ENCODE data around the gene ALKBH5.

ALKBH5 gene

GRCh38 chr17:18231164-18231563, 47.5 kb downstream of the ALKBH5 start:
- no peak for TF ChIP-seq CTCF (conservative IDR thresholded peaks at IDR 0.05; ENCODE audit: low read depth, low read length)
- no peak for DNase-seq (ENCODE audit: low read depth)
- H3K4me3 ChIP-seq (ENCODE audit: low read length) = no peak overlapping the region

- H3K4me3 ChIP-seq (ENCODE audit: low read length) = no peak overlapping the region
- TF ChIP-seq CTCF (conservative IDR thresholded peaks at IDR 0.05; ENCODE audit: low read depth, low read length) = no peak
- DNase-seq (ENCODE audit: low read depth) = no peak
These were observed 50.3 kb downstream of the ALKBH5 start for GRCh38 chr17:18233803-18234518.

GRCh38 chr17:18234853-18235380, 51.3 kb downstream of the ALKBH5 start:
- TF ChIP-seq CTCF (conservative IDR thresholded peaks at IDR 0.05; ENCODE audit: low read depth, low read length) = no peak
- no peak for DNase-seq (ENCODE audit: low read depth)
- H3K4me3 ChIP-seq (ENCODE audit: low read length) = no peak overlapping the region

- peak; percentile 63 for DNase-seq (ENCODE audit: low read depth)
- no peak for TF ChIP-seq CTCF (conservative IDR thresholded peaks at IDR 0.05; ENCODE audit: low read depth, low read length)
- no peak overlapping the region for H3K4me3 ChIP-seq (ENCODE audit: low read length)
These were observed 52.2 kb downstream of the ALKBH5 start for GRCh38 chr17:18235743-18236256.

GRCh38 chr17:18236494-18236893, 52.9 kb downstream of the ALKBH5 start:
- DNase-seq (ENCODE audit: low read depth) = no peak
- H3K4me3 ChIP-seq (ENCODE audit: low read length) = no peak overlapping the region
- no peak for TF ChIP-seq CTCF (conservative IDR thresholded peaks at IDR 0.05; ENCODE audit: low read depth, low read length)

GRCh38 chr17:18237461-18237860, 53.8 kb downstream of the ALKBH5 start:
- no peak for DNase-seq (ENCODE audit: low read depth)
- H3K4me3 ChIP-seq (ENCODE audit: low read length) = no peak overlapping the region
- no peak for TF ChIP-seq CTCF (conservative IDR thresholded peaks at IDR 0.05; ENCODE audit: low read depth, low read length)

GRCh38 chr17:18238299-18238698, 54.7 kb downstream of the ALKBH5 start:
- DNase-seq (ENCODE audit: low read depth) = no peak
- no peak for TF ChIP-seq CTCF (conservative IDR thresholded peaks at IDR 0.05; ENCODE audit: low read depth, low read length)
- H3K4me3 ChIP-seq (ENCODE audit: low read length) = no peak overlapping the region
